NCI-H2196 (cell line): ENCODE data around the gene IL1R2.

Source experiments
- DNase-seq: peaks from one replicate; lab custom pipeline; 2025; ENCODE audit not compliant: unreplicated experiment; lab: John Stamatoyannopoulos, UW

The IL1R2 gene

GRCh38 chr2:102076512-102076911 lies 84.8 kb downstream of the IL1R2 start:
- DNase-seq, result no peak
